ENCODE results near the gene ATRNL1.

The ATRNL1 gene

DNA sequence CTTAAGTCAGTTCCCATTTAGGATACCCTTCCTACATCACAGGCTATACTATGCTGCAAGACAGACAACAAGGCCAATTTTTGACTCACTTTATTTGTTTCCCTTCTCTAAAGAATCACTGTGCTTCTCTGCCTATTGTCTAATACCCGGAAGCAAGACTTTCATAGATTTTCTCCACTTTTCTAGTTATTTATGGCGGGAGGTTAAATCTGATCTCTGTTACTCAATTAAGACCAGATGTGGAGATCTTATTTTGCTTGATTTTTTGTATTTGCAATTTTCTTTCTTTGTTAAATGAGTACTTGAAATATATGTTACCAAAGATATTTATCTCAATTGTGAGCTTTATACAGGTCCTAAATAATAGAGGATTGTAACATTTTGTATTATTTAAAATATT, 511.5 kb downstream of the ATRNL1 start:
- no peaks in the 10 kb centered on the region for H3K36me3 ChIP-seq (ENCODE audit: control insufficient read depth, insufficient read depth, low read length)
- H3K27ac ChIP-seq (ENCODE audit: low read depth, low read length, severe bottlenecking), result no peak overlapping the region
- WGBS, 2 experiments (ENCODE audit: insufficient coverage in 2 of 2), result no CpG with 5 or more reads among the region's 2 CpGs
- H3K4me3 ChIP-seq (ENCODE audit: extremely low read depth, insufficient read depth, low read length, poor library complexity, severe bottlenecking), result no peak overlapping the region
- H3K9me3 ChIP-seq (ENCODE audit: control insufficient read depth, low read length), result no peaks in the 10 kb centered on the region
- H3K4me1 ChIP-seq (ENCODE audit: control insufficient read depth, insufficient read depth, low read length, poor library complexity, severe bottlenecking), result no peaks in the 10 kb centered on the region

DNA sequence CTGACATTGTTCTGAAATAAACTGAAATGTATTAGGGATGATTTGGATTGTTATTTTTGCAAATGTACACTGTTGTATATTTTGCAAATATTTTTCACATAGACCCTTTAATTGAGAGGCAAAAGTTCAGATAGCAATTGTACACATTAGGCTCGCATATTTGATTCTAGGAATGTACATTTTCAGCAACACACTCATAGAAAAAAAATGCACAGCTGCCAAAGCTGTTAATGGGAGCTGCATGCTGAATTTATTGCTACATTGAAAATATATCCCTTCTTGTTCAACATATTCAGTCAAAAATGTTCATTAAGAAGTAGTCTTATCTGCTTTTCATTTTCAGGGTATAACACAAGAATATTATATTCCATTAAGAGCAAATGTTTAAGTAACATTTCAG, 512.9 kb downstream of the ATRNL1 start:
- 67% methylated on average over 1 of the region's 1 CpG; no CpG with 5 or more reads in 1 of the 2 experiments for WGBS, 2 experiments (ENCODE audit: insufficient coverage in 2 of 2)
- Histone ChIP-seq H3K9me3 (ENCODE audit: control insufficient read depth, low read length) (no peaks in the 10 kb centered on the region), H3K27ac (ENCODE audit: low read depth, low read length, severe bottlenecking) (no peak overlapping the region)

DNA sequence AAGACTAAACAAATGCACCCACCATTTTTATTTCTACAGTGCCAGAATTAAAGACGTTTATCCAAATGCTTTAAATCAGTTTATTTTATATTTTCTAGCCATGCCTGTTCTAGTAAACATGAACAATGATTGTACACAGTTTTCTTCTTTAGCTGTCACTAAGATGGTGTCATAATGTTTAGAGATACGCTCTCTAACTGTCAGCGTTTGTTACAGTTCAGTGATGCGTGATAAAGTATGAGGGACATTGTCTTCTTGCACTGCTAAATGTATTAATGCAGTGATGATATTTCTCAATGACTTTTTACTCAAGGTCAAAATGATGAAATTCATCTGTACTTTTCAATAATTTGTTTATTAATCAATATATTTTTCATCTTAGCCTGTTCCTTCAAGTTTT, 513.6 kb downstream of the ATRNL1 start:
- Histone ChIP-seq H3K27ac (ENCODE audit: low read depth, low read length, severe bottlenecking) (no peak overlapping the region), H3K4me1 (ENCODE audit: control insufficient read depth, insufficient read depth, low read length, poor library complexity, severe bottlenecking) (no peaks in the 10 kb centered on the region), H3K4me3 (ENCODE audit: extremely low read depth, insufficient read depth, low read length, poor library complexity, severe bottlenecking) (no peak overlapping the region), H3K36me3 (ENCODE audit: control insufficient read depth, insufficient read depth, low read length) (no peaks in the 10 kb centered on the region), H3K9me3 (ENCODE audit: control insufficient read depth, low read length) (no peaks in the 10 kb centered on the region)
- 80% methylated on average over 2 of the region's 4 CpGs; no CpG with 5 or more reads in 1 of the 2 experiments for WGBS, 2 experiments (ENCODE audit: insufficient coverage in 2 of 2)

More for the DNA sequence above, 512.9 kb downstream of the ATRNL1 start:
- Histone ChIP-seq H3K4me3 (ENCODE audit: extremely low read depth, insufficient read depth, low read length, poor library complexity, severe bottlenecking) (no peak overlapping the region), H3K36me3 (ENCODE audit: control insufficient read depth, insufficient read depth, low read length) (no peaks in the 10 kb centered on the region), H3K4me1 (ENCODE audit: control insufficient read depth, insufficient read depth, low read length, poor library complexity, severe bottlenecking) (no peaks in the 10 kb centered on the region)

DNA sequence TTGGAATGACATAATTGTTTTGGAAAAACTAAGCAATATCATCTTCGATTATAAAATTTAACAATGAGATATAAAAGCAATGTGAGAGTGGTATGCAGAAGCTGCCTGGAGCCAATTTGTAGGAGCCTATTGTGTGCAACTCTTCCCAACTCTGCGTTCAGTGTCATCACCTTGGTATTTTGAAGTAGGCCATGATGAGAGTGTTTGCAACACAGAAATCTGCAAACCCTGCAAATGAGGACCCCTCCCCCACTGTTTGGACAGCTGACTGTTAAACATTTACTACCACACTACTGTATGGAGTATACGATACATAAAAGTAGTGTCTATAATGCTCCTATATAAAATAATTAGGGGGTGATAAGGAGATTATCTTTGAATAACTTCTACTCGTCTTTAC, 531.3 kb downstream of the ATRNL1 start:
- Histone ChIP-seq H3K27ac (ENCODE audit: low read depth, low read length, severe bottlenecking) (no peak overlapping the region), H3K36me3 (ENCODE audit: control insufficient read depth, insufficient read depth, low read length) (no peaks in the 10 kb centered on the region), H3K9me3 (ENCODE audit: control insufficient read depth, low read length) (no peaks in the 10 kb centered on the region), H3K4me3 (ENCODE audit: extremely low read depth, insufficient read depth, low read length, poor library complexity, severe bottlenecking) (no peak overlapping the region), H3K4me1 (ENCODE audit: control insufficient read depth, insufficient read depth, low read length, poor library complexity, severe bottlenecking) (peaks cover 3% of the 10 kb centered on the region)
- 67 to 83% methylated on average over 1 of the region's 4 CpGs for WGBS, 2 experiments (ENCODE audit: insufficient coverage in 2 of 2)

DNA sequence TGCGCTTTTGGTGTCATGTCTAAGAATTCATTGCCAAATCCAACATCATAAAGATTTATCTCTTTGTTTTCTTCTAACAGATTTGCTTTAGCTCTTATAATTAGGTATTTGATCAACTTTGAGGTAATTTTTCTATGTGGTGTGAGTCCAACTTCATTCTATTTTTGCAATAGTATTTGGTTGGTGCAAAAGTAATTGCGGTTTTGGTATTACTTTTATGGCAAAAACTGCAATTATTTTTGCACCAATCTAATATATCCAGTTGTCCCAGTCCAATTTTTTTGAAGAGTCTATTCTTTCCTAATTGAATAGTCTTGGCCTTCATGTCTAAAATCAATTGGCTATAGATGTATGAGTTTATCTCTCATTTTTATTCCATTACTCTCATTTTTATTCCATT, 535.5 kb downstream of the ATRNL1 start:
- H3K4me1 ChIP-seq (ENCODE audit: control insufficient read depth, insufficient read depth, low read length, poor library complexity, severe bottlenecking), result peaks cover 3% of the 10 kb centered on the region
- H3K4me3 ChIP-seq (ENCODE audit: extremely low read depth, insufficient read depth, low read length, poor library complexity, severe bottlenecking), result no peak overlapping the region
- WGBS, 2 experiments (ENCODE audit: insufficient coverage in 2 of 2), result no CpG with 5 or more reads among the region's 2 CpGs
- H3K27ac ChIP-seq (ENCODE audit: low read depth, low read length, severe bottlenecking), result no peak overlapping the region
- no peaks in the 10 kb centered on the region for H3K36me3 ChIP-seq (ENCODE audit: control insufficient read depth, insufficient read depth, low read length)
- H3K9me3 ChIP-seq (ENCODE audit: control insufficient read depth, low read length), result no peaks in the 10 kb centered on the region

DNA sequence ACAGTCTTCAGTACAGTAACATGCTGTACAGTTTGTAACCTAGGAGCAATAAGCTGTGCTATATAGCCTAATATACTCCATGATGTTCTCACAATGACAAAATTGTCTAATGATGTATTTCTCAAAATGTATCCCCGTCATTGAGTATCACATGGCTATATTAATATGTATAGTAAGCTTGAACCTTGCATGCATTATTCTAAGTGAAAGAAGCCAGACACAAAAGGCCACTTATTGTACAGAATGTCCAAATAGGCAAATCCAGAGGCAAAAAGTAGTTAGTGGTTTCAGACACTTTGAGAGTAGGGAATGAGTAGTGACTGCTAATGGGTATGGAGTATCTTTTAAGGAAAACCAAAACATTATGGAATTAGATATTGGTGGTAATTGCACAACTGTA, 545.1 kb downstream of the ATRNL1 start:
- no peaks in the 10 kb centered on the region for H3K4me1 ChIP-seq (ENCODE audit: control insufficient read depth, insufficient read depth, low read length, poor library complexity, severe bottlenecking)
- WGBS, 2 experiments (ENCODE audit: insufficient coverage in 2 of 2), result no CpG with 5 or more reads among the region's 1 CpG
- no peaks in the 10 kb centered on the region for H3K9me3 ChIP-seq (ENCODE audit: control insufficient read depth, low read length)
- no peaks in the 10 kb centered on the region for H3K36me3 ChIP-seq (ENCODE audit: control insufficient read depth, insufficient read depth, low read length)
- no peak overlapping the region for H3K27ac ChIP-seq (ENCODE audit: low read depth, low read length, severe bottlenecking)
- H3K4me3 ChIP-seq (ENCODE audit: extremely low read depth, insufficient read depth, low read length, poor library complexity, severe bottlenecking), result no peak overlapping the region

DNA sequence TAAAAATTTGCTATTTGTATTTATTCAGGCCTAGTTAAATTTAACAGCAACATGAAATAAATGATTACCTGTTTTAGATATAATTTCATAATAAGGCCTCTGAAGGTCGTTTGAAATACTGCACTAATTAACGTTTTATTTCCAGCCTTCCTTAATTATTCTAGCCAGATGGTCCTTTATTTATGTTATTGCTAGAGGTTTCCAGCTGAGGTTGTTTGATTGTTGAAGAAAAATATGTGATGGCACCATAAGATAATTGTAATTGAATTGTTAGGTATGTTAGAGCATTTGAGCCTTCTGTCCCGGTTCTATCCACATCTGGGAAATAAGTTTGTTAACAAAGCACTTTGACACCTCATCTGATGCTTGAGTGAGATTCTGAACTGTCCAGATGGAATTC, 556.1 kb downstream of the ATRNL1 start:
- no peak overlapping the region for H3K4me3 ChIP-seq (ENCODE audit: extremely low read depth, insufficient read depth, low read length, poor library complexity, severe bottlenecking)
- WGBS, 2 experiments (ENCODE audit: insufficient coverage in 2 of 2), result 86 to 100% methylated on average over 1 of the region's 3 CpGs
- H3K9me3 ChIP-seq (ENCODE audit: control insufficient read depth, low read length), result no peaks in the 10 kb centered on the region
- no peak overlapping the region for H3K27ac ChIP-seq (ENCODE audit: low read depth, low read length, severe bottlenecking)
- H3K4me1 ChIP-seq (ENCODE audit: control insufficient read depth, insufficient read depth, low read length, poor library complexity, severe bottlenecking), result peaks cover 16% of the 10 kb centered on the region
- no peaks in the 10 kb centered on the region for H3K36me3 ChIP-seq (ENCODE audit: control insufficient read depth, insufficient read depth, low read length)

DNA sequence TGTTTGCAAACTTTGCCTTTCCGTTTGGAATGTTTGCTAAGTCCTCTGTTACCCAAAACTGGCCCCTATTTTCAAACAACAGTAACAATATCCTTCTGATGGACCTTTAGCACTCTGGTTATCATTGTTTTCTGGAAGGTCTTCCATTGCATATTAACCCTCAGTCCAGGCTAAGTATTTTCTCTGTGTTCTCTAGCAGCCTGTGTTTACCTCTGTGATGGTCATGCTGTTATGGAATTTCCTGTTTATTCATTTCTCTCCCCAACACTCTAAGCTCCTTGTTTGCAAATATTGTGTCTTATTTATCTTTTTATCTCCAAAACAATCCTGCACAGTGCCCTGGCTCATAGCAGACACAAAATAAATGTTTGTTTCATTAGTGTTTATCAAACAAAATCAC, 560.3 kb downstream of the ATRNL1 start:
- Histone ChIP-seq H3K27ac (ENCODE audit: low read depth, low read length, severe bottlenecking) (no peak overlapping the region), H3K4me1 (ENCODE audit: control insufficient read depth, insufficient read depth, low read length, poor library complexity, severe bottlenecking) (peaks cover 11% of the 10 kb centered on the region), H3K4me3 (ENCODE audit: extremely low read depth, insufficient read depth, low read length, poor library complexity, severe bottlenecking) (no peak overlapping the region), H3K9me3 (ENCODE audit: control insufficient read depth, low read length) (no peaks in the 10 kb centered on the region), H3K36me3 (ENCODE audit: control insufficient read depth, insufficient read depth, low read length) (no peaks in the 10 kb centered on the region)
- 20 to 67% methylated on average over 1 of the region's 1 CpG for WGBS, 2 experiments (ENCODE audit: insufficient coverage in 2 of 2)

DNA sequence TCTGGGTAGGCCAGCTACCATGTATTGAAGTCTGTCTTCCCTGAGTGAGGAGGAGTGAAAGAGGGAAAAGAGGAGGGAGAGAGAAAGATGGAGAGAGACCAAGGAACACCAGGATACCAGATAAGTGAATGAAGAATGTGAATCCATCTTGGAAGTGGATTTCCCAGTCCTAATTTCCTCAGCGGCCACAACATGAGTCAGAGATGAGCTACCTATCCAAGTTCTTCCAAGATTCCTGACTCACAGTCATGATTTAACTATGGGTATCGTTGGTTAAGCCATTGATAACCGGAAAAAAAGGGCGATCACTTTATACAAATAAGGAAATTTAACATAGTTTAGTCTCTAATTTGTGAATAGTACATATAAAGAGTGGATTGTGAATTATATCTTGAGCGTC, 561.8 kb downstream of the ATRNL1 start:
- Histone ChIP-seq H3K9me3 (ENCODE audit: control insufficient read depth, low read length) (no peaks in the 10 kb centered on the region), H3K27ac (ENCODE audit: low read depth, low read length, severe bottlenecking) (no peak overlapping the region), H3K4me1 (ENCODE audit: control insufficient read depth, insufficient read depth, low read length, poor library complexity, severe bottlenecking) (peaks cover 11% of the 10 kb centered on the region), H3K36me3 (ENCODE audit: control insufficient read depth, insufficient read depth, low read length) (no peaks in the 10 kb centered on the region), H3K4me3 (ENCODE audit: extremely low read depth, insufficient read depth, low read length, poor library complexity, severe bottlenecking) (no peak overlapping the region)
- 83% methylated on average over 1 of the region's 5 CpGs; no CpG with 5 or more reads in 1 of the 2 experiments for WGBS, 2 experiments (ENCODE audit: insufficient coverage in 2 of 2)

DNA sequence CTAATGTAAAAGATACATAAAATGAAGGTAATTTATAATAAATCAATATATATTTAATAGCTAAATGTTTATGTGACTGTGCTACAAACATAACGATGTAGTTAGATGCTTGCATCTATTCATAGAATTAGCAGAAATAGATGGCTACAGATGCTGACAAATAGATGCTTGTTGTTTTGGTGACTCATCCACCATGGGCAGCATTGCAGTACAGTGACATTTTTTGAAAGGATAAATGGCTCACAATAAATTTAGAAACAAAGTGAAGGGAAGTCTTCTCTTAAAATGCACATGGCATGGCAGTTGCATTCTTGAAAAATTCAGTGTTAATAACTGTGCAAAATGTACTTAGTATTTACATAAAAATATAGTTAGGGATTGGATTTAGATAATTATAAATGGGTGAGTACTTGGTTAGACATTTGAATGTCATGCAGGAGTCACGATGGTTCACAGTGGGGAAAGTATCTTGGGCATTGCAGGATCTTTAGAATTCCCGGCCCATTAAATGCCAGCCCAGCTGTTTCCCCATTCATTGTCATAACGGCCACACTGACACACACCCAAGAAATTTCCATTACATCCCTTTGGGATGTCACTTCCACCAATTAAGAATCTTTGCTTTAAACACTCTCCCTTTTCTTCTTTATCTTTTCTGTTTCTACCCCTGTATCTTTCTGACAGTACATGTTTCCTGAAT, 564.1 kb downstream of the ATRNL1 start:
- Histone ChIP-seq H3K4me3 (ENCODE audit: extremely low read depth, insufficient read depth, low read length, poor library complexity, severe bottlenecking) (no peak overlapping the region), H3K27ac (ENCODE audit: low read depth, low read length, severe bottlenecking) (no peak overlapping the region), H3K36me3 (ENCODE audit: control insufficient read depth, insufficient read depth, low read length) (no peaks in the 10 kb centered on the region), H3K9me3 (ENCODE audit: control insufficient read depth, low read length) (no peaks in the 10 kb centered on the region), H3K4me1 (ENCODE audit: control insufficient read depth, insufficient read depth, low read length, poor library complexity, severe bottlenecking) (peaks cover 11% of the 10 kb centered on the region)
- 70 to 75% methylated on average over 2 to 3 of the region's 4 CpGs for WGBS, 2 experiments (ENCODE audit: insufficient coverage in 2 of 2)

DNA sequence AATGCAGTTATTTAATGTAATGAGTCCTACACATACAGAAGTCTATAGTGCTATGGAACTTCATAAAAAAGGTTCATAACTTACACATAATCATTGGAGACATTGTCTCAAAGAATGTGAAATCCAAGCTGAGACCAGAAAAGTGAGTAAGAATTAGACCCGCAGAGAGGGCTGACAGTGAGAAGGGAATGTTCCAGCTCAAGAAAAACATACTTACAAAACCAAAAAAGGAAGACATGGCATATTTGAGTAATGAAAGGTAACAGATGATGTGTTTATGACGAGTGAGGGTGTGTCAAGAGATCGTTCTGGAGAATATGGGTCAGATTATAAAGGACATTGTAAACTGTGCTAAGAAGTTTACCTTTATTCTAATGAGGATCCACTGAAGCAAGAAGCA, 566.5 kb downstream of the ATRNL1 start:
- Histone ChIP-seq H3K27ac (ENCODE audit: low read depth, low read length, severe bottlenecking) (no peak overlapping the region), H3K4me3 (ENCODE audit: extremely low read depth, insufficient read depth, low read length, poor library complexity, severe bottlenecking) (no peak overlapping the region), H3K4me1 (ENCODE audit: control insufficient read depth, insufficient read depth, low read length, poor library complexity, severe bottlenecking) (peaks cover 5% of the 10 kb centered on the region), H3K9me3 (ENCODE audit: control insufficient read depth, low read length) (no peaks in the 10 kb centered on the region), H3K36me3 (ENCODE audit: control insufficient read depth, insufficient read depth, low read length) (no peaks in the 10 kb centered on the region)
- WGBS, 2 experiments (ENCODE audit: insufficient coverage in 2 of 2), result 89 to 90% methylated on average over 2 of the region's 3 CpGs

Data from mesodermal cell (in vitro differentiated cells).